Fibroblast of the aortic adventitia (primary cell): Measurements from ENCODE around the gene NSA2. TPM values are rescaled to one million over a fixed set of nuclear protein-coding genes. Genes with fewer than 3 reads are reported as not detected.

ENCODE experiments used
- DNase-seq: peaks from one replicate; pipeline ENCODE4 v3.0.0-alpha.2; 2010; ENCODE audit warnings: low read depth
- H3K4me3 ChIP-seq: 2 replicates; pipeline ENCODE4 v1.5.1; 2011; ENCODE audit warnings: low read depth, mild to moderate bottlenecking, control low read depth, low read length, moderate library complexity
- small RNA-seq: library from RNA; depleted of rRNA; stranded (forward); fragments of <200 nt; gene quantifications from one replicate; pipeline ENCODE3, GENCODE V24; 2012
- total RNA-seq: library from RNA; depleted of rRNA; stranded (reverse); fragments of >200 nt; gene quantifications from 2 replicates; pipeline ENCODE4 v1.2.3, GENCODE V29; 2012; ENCODE audit warnings: low replicate concordance
- TF ChIP-seq, protein P1 (sequence below): IDR thresholded peaks from 2 replicates; pipeline ENCODE4 v1.5.1; 2011; ENCODE audit warnings: mild to moderate bottlenecking, low read length, control low read depth, inconsistent platforms; ENCODE audit not compliant: insufficient read depth

NSA2 gene
- total RNA-seq, 1 donor = 144 TPM

DNA sequence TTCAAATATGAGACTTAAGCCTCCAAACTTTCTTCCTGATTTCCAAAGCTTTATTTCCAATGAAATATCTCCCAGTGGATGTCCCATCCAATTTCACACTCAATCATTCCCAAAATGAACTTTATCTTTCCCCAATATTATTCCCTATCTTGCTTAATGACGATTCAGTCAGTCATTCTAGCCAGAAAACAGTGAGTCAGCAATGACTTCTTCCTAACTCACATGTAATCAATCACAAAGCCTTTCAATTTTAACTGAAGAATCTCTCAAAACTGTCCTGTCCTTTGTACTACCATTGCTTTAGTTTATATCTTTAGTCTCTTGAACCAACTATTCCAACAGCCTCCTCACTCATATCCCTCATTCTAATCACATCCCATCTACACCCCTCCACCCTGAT, 34.9 kb downstream of the NSA2 start:
- H3K4me3 ChIP-seq = no peak overlapping the region
- TF ChIP-seq, protein P1, sequence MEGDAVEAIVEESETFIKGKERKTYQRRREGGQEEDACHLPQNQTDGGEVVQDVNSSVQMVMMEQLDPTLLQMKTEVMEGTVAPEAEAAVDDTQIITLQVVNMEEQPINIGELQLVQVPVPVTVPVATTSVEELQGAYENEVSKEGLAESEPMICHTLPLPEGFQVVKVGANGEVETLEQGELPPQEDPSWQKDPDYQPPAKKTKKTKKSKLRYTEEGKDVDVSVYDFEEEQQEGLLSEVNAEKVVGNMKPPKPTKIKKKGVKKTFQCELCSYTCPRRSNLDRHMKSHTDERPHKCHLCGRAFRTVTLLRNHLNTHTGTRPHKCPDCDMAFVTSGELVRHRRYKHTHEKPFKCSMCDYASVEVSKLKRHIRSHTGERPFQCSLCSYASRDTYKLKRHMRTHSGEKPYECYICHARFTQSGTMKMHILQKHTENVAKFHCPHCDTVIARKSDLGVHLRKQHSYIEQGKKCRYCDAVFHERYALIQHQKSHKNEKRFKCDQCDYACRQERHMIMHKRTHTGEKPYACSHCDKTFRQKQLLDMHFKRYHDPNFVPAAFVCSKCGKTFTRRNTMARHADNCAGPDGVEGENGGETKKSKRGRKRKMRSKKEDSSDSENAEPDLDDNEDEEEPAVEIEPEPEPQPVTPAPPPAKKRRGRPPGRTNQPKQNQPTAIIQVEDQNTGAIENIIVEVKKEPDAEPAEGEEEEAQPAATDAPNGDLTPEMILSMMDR = no peak
- no peak for DNase-seq

DNA sequence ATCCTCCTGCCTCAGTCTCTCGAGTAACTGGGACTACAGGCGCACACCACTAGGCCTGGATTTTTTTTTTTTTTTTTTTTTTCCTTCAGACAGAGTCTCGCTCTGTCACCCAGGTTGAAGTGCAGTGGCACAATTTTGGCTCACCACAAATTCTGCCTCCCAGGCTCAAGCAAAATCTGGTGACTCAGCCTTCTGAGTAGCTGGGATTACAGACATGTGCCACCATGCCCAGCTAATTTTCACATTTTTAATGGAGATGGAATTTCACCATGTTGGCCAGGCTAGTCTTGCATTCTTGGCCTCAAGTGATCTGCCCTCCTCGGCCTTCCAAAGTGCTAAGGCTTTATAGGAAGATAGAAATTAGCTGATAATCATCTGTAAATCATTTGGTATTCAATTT, 43.9 kb downstream of the NSA2 start:
- H3K4me3 ChIP-seq = no peak overlapping the region
- no peak for DNase-seq
- TF ChIP-seq, protein P1 = no peak

DNA sequence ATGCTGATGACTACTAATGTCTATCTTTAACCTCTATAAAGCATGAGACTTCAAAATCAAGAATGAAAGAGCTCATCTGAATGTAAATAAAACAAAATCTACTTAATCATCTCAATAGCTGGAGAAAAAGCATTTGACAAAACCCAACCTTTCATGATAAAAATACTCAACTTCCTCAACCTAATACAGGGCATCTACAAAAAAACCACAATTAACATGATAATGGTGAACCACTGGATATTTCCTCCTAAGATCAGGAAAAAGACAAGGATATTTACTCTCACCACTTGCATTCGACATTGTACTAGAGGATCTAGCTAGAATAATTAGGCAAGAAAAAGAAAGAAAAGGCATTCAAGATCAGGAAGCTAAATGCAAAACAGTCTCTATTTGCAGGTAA, 49.8 kb downstream of the NSA2 start:
- TF ChIP-seq, protein P1 = no peak
- no peak for DNase-seq
- H3K4me3 ChIP-seq = no peak overlapping the region

DNA sequence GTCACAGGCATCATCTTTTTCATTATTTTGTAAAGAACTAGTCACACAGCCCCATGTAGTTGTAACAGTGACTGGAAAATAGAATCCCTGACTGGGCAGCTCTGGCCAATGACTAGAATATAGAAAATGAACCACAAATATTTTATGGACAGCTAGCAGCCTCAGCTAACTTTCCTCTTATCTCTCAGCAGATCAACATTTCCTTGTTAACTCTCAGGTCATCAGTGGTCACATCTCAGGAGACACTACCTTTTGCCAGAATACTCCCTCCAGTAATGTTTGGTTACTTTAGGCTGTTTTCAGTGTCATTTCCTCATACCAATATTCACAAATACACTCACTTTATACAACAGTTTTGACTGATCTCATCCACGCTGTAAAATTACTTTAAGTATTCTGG, 55.2 kb downstream of the NSA2 start:
- no peak for DNase-seq
- H3K4me3 ChIP-seq = no peak overlapping the region
- TF ChIP-seq, protein P1 = no peak

DNA sequence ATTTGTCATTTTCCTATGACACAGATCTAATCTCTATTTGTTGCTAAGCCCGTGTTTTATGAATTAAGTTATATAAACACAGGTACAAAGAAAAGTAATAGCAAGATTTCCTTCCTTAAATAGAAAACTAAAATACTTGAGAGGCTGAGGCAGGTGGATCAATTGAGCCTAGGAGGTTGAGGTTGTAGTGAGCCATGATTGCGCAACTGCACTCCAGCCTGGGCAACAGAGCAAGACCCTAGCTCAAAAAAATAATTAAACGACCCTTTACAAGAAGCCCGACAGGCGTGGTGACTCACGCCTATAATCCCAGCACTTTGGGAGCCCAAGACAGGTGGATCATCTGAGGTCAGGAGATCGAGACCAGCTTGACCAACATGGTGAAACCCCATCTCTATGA, 62.4 kb downstream of the NSA2 start:
- DNase-seq = no peak
- no peak overlapping the region for H3K4me3 ChIP-seq
- TF ChIP-seq, protein P1 = no peak

Small RNAs within 50 kb of the gene (small RNA-seq; reads per million reads assigned to genes)
- gene RNU6-658P = not detected

Other genes starting within 250 kb of the NSA2 start
- gene ENC1, start 126.5 kb upstream of the NSA2 start, total RNA-seq = 9.2 and 21.0 TPM in 2 replicates
- gene HEXB, start 82.0 kb upstream of the NSA2 start, total RNA-seq = 241 and 402 TPM in 2 replicates
- 13.6 and 31.8 TPM in 2 replicates for gene GFM2, start 132 bp upstream of the NSA2 start, total RNA-seq
- under 0.01 and 0.16 TPM in 2 replicates for gene FAM169A, start 99.1 kb downstream of the NSA2 start, total RNA-seq